NCI-H2107 (cell line): ENCODE measurements around the gene MASTL.

Experiments used
- DNase-seq: peaks from one replicate; lab custom pipeline; 2025; lab: John Stamatoyannopoulos, UW

MASTL gene

GRCh38 chr10:27225642-27226257 is 70.6 kb downstream of the MASTL start:
- DNase-seq, result no peak

- no peak for DNase-seq
Observed at GRCh38 chr10:27230022-27230421, 74.9 kb downstream of the MASTL start.

GRCh38 chr10:27235706-27236105 is 80.6 kb downstream of the MASTL start:
- DNase-seq, result no peak
